CD14-positive monocyte (primary cell): ENCODE results near the gene GYG2. TPM values are rescaled to one million over a fixed set of nuclear protein-coding genes. Genes with fewer than 3 reads are reported as not detected.

Experiments
- DNase-seq, 3 donors: peaks; one replicate each; pipeline ENCODE4 v3.0.0-alpha.2; 2011 to 2022
- H2AFZ ChIP-seq: 2 replicates; pipeline ENCODE4 v1.6.0; 2012; ENCODE audit warnings: mild to moderate bottlenecking, low read depth, low read length, inconsistent platforms; ENCODE audit not compliant: insufficient read depth, poor library complexity, severe bottlenecking
- H3K27ac ChIP-seq, 2 donors: 1 replicate in 1 of 2; 2 replicates in 1 of 2; pipeline ENCODE4 v1.5.1; 2012 to 2013; ENCODE audit warnings: low read length in 2 of 2, control low read depth in 1 of 2, inconsistent platforms in 1 of 2, low read depth in 1 of 2, mild to moderate bottlenecking in 1 of 2
- H3K27me3 ChIP-seq, 2 donors: one replicate each; pipeline versions ENCODE4 v1.6.0 to v1.6.1; 2011 to 2013; ENCODE audit warnings: low read length in 2 of 2; ENCODE audit not compliant: control insufficient read depth in 2 of 2, insufficient read depth in 2 of 2
- H3K36me3 ChIP-seq, 2 donors: replicated peaks in 1 of 2; 1 replicate in 1 of 2; 2 replicates in 1 of 2; pipeline versions ENCODE4 v1.5.1 to v1.6.1; 2012 to 2013; ENCODE audit warnings: low read length in 2 of 2, control low read depth in 1 of 2, inconsistent platforms in 1 of 2, mild to moderate bottlenecking in 1 of 2; ENCODE audit not compliant: insufficient read depth in 2 of 2, control insufficient read depth in 1 of 2
- H3K4me1 ChIP-seq, 2 donors: 1 replicate in 1 of 2; 2 replicates in 1 of 2; pipeline versions ENCODE4 v1.5.1 to v1.6.1; 2012 to 2013; ENCODE audit warnings: low read length in 2 of 2, control low read depth in 1 of 2, inconsistent platforms in 1 of 2, mild to moderate bottlenecking in 1 of 2, moderate library complexity in 1 of 2; ENCODE audit not compliant: insufficient read depth in 2 of 2, control insufficient read depth in 1 of 2
- H3K4me2 ChIP-seq: replicated peaks from 2 replicates; pipeline ENCODE3; 2012; ENCODE audit warnings: low read length, moderate library complexity, mild to moderate bottlenecking; ENCODE audit not compliant: poor library complexity, severe bottlenecking; ENCODE audit errors: extremely low read depth
- H3K4me3 ChIP-seq, 3 experiments: fragments of 200-600 bp in 1 of 3; sonication (generic) in 1 of 3; replicated peaks in 1 of 3; 1 replicate in 2 of 3; 2 replicates in 1 of 3; pipeline ENCODE4 v1.5.1; 2011 to 2013; ENCODE audit warnings: low read length in 3 of 3, mild to moderate bottlenecking in 3 of 3, control low read depth in 2 of 3, low read depth in 2 of 3, inconsistent platforms in 1 of 3, moderate library complexity in 1 of 3
- H3K79me2 ChIP-seq: 2 replicates; pipeline ENCODE4 v1.6.0; 2012; ENCODE audit warnings: mild to moderate bottlenecking, control low read depth, inconsistent platforms, low read length, moderate library complexity; ENCODE audit not compliant: insufficient read depth
- H3K9ac ChIP-seq: 2 replicates; pipeline ENCODE4 v1.6.0; 2017; ENCODE audit warnings: low read length, mild to moderate bottlenecking; ENCODE audit not compliant: insufficient read depth, poor library complexity, severe bottlenecking
- H3K9me3 ChIP-seq, 2 donors: replicated peaks in 1 of 2; 1 replicate in 1 of 2; 2 replicates in 1 of 2; pipeline versions ENCODE4 v1.5.1 to v1.6.1; 2012 to 2013; ENCODE audit warnings: low read length in 2 of 2, control low read depth in 1 of 2; ENCODE audit not compliant: control insufficient read depth in 1 of 2, insufficient read depth in 1 of 2
- H4K20me1 ChIP-seq: 2 replicates; pipeline ENCODE4 v1.6.0; 2012; ENCODE audit warnings: mild to moderate bottlenecking, low read length, control low read depth, moderate library complexity; ENCODE audit not compliant: insufficient read depth
- H3K27ac Mint-ChIP-seq, 7 donors: one replicate each; pipeline ENCODE4 v1.8.0; 2020; ENCODE audit warnings: mild to moderate bottlenecking in 7 of 7, mixed read lengths in 7 of 7, moderate library complexity in 6 of 7, inconsistent platforms in 2 of 7
- H3K27me3 Mint-ChIP-seq, 3 donors: one replicate each; pipeline ENCODE4 v1.8.0; 2021 to 2022; ENCODE audit warnings: low read depth in 3 of 3, mild to moderate bottlenecking in 3 of 3, mixed read lengths in 3 of 3, moderate library complexity in 3 of 3, inconsistent platforms in 1 of 3
- H3K36me3 Mint-ChIP-seq, 2 donors: one replicate each; pipeline ENCODE4 v1.8.0; 2020; ENCODE audit warnings: mixed read lengths in 2 of 2, inconsistent platforms in 1 of 2, mild to moderate bottlenecking in 1 of 2
- H3K4me1 Mint-ChIP-seq: one replicate; pipeline ENCODE4 v1.8.0; 2020; ENCODE audit warnings: mild to moderate bottlenecking, mixed read lengths
- H3K4me3 Mint-ChIP-seq, 2 donors: one replicate each; pipeline ENCODE4 v1.8.0; 2020; ENCODE audit warnings: mild to moderate bottlenecking in 2 of 2, mixed read lengths in 2 of 2, moderate library complexity in 1 of 2
- H3K9me3 Mint-ChIP-seq, 7 donors: one replicate each; pipeline ENCODE4 v1.8.0; 2020 to 2022; ENCODE audit warnings: mixed read lengths in 7 of 7, mild to moderate bottlenecking in 6 of 7, moderate library complexity in 6 of 7, inconsistent platforms in 2 of 7
- WGBS: methylation state at CpG from one replicate; pipeline ENCODE4 v1.1.5; 2013; ENCODE audit warnings: missing lambda C conversion rate; ENCODE audit not compliant: insufficient coverage; 5-methylcytosine and 5-hydroxymethylcytosine counted together
- intact Hi-C, 2 donors: fragments of 100-400 bp; cut with micrococcal nuclease; formaldehyde crosslinking; loops; one replicate each; pipeline versions ENCODE4 v1.15.0 to v1.15.1; 2023
- polyA plus RNA-seq, 3 donors: library from polyadenylated mRNA; depleted of rRNA in 1 of 3; unstranded in 2 of 3; stranded (reverse) in 1 of 3; fragments of 300-500 nt in 2 of 3; fragments of >200 nt in 1 of 3; fragmentation: Illumina TruSeq in 2 of 3; gene quantifications; 1 replicate in 2 of 3; 2 replicates in 1 of 3; pipeline ENCODE4 v1.2.3, GENCODE V29; 2012 to 2021
- TF ChIP-seq, protein P1 (sequence below): fragments of 200-600 bp; IDR thresholded peaks from one replicate; pipeline ENCODE4 v1.8.0; 2022; ENCODE audit warnings: antibody characterized with exemption, mild to moderate bottlenecking

The GYG2 gene
- polyA plus RNA-seq, 3 donors = not detected

DNA sequence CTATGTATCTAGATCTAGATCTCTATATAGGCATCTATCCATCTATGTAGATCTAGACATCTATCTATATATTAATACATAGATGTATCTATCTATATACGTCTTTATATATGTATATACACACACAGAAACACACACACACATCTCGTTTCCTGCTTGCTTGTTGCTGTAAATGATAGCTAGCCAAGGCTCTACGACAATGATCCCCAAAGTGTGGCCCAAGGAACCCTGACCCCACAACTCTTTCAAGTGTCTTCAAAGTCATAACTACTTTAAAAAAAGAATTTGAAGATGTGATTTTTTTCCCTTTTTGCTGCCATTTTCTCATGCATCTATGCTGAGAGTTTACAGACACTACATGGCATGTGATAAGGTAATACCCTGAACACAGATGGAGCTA is 28.8 kb downstream of the GYG2 start:
- no peak for DNase-seq

DNA sequence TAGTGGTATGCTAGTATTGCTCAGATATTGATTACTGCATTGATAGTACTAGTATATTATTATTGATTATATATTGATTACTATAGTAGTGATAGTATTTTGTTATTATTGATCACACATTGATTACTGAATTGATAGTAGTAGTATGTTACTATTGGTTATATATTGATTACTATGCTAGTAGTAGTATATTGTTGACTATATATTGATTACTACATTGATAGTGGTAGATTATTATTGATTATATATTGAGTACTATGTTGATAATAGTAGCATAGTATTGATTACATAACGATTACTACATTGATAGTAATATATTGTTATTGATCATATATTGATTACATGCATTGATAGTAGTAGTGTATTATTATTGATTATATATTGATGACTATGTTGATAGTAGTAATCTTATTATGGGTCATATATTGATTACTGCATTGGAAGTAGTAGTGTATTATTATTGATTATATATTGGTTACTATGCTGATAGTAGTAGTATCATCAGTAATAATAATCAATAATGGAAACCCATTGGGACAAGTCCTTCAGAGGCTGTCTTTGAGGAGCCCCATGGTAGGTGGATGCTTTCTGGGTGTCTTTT is 30.6 kb downstream of the GYG2 start:
- Histone ChIP-seq H3K9ac (no peak overlapping the region), H4K20me1 (no peaks in the 10 kb centered on the region), H3K27me3 (no peaks in the 10 kb centered on the region), H3K79me2 (no peaks in the 10 kb centered on the region), H3K4me1 (no peaks in the 10 kb centered on the region), H2AFZ (no peak overlapping the region), H3K36me3 (no peaks in the 10 kb centered on the region), H3K4me3 (no peak overlapping the region), H3K9me3 (no peaks in the 10 kb centered on the region), H3K4me2 (no peak overlapping the region), H3K27ac (no peak overlapping the region)
- no peak overlapping the region for H3K27ac Mint-ChIP-seq
- TF ChIP-seq, protein P1, sequence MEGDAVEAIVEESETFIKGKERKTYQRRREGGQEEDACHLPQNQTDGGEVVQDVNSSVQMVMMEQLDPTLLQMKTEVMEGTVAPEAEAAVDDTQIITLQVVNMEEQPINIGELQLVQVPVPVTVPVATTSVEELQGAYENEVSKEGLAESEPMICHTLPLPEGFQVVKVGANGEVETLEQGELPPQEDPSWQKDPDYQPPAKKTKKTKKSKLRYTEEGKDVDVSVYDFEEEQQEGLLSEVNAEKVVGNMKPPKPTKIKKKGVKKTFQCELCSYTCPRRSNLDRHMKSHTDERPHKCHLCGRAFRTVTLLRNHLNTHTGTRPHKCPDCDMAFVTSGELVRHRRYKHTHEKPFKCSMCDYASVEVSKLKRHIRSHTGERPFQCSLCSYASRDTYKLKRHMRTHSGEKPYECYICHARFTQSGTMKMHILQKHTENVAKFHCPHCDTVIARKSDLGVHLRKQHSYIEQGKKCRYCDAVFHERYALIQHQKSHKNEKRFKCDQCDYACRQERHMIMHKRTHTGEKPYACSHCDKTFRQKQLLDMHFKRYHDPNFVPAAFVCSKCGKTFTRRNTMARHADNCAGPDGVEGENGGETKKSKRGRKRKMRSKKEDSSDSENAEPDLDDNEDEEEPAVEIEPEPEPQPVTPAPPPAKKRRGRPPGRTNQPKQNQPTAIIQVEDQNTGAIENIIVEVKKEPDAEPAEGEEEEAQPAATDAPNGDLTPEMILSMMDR = no peak
- no peak for DNase-seq
- intact Hi-C loops = no loop called here
- H3K4me1 Mint-ChIP-seq = no peaks in the 10 kb centered on the region
- no peak overlapping the region for H3K4me3 Mint-ChIP-seq
- H3K9me3 Mint-ChIP-seq = peaks cover 0 to 2% (median 0%) of the 10 kb centered on the region in 7 donors
- H3K36me3 Mint-ChIP-seq = no peaks in the 10 kb centered on the region
- WGBS = no CpG with 5 or more reads among the region's 1 CpG
- peaks cover 0 to 2% (median 0%) of the 10 kb centered on the region in 3 donors for H3K27me3 Mint-ChIP-seq

More for the DNA sequence above, 28.8 kb downstream of the GYG2 start:
- Mint-ChIP-seq H3K36me3 (no peaks in the 10 kb centered on the region), H3K9me3 (peaks cover 0 to 5% (median 4%) of the 10 kb centered on the region in 7 donors), H3K4me1 (no peaks in the 10 kb centered on the region), H3K27ac (no peak overlapping the region), H3K27me3 (peaks cover 0 to 5% (median 0%) of the 10 kb centered on the region in 3 donors), H3K4me3 (no peak overlapping the region)
- intact Hi-C loops = no loop called here
- Histone ChIP-seq H4K20me1 (no peaks in the 10 kb centered on the region), H2AFZ (no peak overlapping the region), H3K9ac (no peak overlapping the region), H3K27me3 (no peaks in the 10 kb centered on the region), H3K4me1 (no peaks in the 10 kb centered on the region), H3K4me2 (no peak overlapping the region), H3K9me3 (no peaks in the 10 kb centered on the region), H3K4me3 (no peak overlapping the region), H3K36me3 (no peaks in the 10 kb centered on the region), H3K79me2 (no peaks in the 10 kb centered on the region), H3K27ac (no peak overlapping the region)
- TF ChIP-seq, protein P1 = no peak
- no CpG with 5 or more reads among the region's 3 CpGs for WGBS
